HG02588 (cell line): ENCODE measurements around the gene LMO2.
"Not testable (repeated sequence)": the region's sequence is repeated elsewhere in the genome, so short reads cannot be mapped to it uniquely, and the experiment has no call there.

Experiments used
- ATAC-seq: cut with Tn5 transposase; IDR thresholded peaks from one replicate; pipeline ENCODE4 v1.9.1; 2021; ENCODE audit warnings: mild to moderate bottlenecking, moderate library complexity; ENCODE audit not compliant: unreplicated experiment

Gene LMO2

DNA sequence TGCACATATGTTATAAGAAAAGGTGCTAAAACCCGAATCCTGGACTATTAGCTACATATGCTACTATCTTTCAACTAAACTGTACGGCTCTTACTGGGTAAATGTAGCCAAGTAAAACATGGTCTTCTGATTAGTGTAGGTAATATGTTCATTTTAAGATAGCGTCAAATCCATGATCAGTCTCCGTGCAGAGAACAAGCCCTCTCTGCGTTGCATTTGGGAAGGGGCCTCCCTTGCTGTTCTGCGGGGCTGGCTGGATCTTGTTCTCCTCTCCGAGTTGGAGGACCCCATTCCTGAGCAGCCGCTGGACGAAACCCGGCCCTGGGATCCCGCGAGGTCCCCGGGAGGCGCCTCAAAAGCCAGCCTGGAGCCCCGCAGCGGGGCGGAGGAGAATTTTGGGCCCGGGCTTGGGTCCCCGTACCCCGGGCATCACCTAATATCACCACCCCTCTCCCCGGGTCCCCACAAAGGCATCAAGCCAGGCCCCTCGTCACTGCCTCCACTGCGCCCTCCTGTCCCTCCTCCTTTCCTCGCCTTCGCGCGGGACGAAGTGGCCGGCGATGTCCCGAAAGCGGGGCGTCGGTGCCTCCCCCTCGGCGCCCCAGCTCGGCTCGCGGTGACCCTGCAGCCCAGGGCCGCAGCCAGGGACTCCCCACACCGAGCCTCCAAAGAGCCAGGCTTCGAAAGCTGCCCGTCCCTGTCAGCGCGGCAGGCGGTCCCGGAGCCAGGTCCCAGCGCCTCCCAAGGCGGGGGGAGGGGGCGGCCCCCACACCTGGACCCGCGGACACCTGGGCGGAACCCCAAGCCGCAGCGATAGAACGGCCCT is 63.1 kb downstream of the LMO2 start:
- no peak for ATAC-seq

- ATAC-seq = no peak
These were observed 64.7 kb downstream of the LMO2 start for GRCh38 chr11:33827206-33827605.

DNA sequence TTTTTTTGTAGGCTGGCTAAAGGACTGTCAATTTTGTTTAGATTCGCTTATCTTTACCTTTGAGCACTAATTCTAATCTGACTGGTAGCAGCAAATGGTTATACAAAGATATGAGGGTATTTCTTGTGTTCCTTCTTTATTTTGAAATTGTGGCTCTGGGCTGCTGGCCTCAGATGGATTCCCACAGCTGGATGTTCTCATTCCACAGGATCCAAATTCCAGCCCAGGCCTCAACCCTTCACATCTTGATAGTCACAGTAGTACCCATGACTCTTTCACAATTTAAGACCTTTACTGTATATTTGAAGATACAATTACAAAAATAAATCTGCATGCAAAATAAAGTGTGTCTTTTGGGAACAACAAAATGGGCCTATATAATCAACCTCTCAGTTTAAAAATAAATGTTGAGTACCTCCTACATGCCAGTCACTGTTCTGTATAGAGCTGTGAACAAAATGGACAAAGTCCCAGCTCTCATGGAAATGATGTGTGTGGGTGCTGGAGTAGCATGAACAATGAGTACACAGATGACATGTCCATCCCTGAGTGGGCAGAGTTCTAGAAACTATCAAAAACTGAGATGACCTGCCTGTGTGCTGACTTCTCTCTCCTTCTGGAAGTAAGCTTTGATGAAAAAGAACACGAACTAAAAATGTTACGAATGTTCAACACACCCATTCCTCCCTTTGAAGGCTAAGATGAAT is 65.9 kb downstream of the LMO2 start:
- no peak for ATAC-seq

DNA sequence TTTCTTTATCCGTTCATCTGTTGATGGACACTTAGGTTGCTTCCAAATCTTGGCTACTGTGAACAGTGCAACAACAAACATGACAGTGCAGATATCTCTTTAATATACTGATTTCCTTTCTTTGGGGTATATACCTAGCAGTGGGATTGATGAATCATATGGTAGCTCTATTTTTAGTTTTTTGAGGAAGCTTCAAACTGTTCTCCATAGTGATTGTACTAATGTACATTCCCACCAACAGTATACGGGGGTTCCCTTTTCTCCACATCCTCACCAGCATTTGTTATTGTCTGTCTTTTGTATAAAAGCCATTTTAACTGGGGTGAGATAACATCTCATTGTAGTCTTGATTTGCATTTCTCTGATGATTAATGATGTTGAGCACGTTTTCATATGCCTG is 68.9 kb downstream of the LMO2 start:
- not testable (repeated sequence) for ATAC-seq

- ATAC-seq = no peak
These were observed 72.4 kb downstream of the LMO2 start for GRCh38 chr11:33819278-33820035.
